OCI-LY1 (cell line): ENCODE results near the gene MYO9A.

ENCODE experiments used
- H2AFZ ChIP-seq: fragments of 200-600 bp; sonication (generic), shearing (Covaris generic); 2 replicates; pipeline ENCODE4 v1.6.0; 2014; ENCODE audit warnings: antibody characterized with exemption, mild to moderate bottlenecking, low read length
- H3F3A ChIP-seq: fragments of 200-600 bp; sonication (generic), shearing (Covaris generic); 2 replicates; pipeline ENCODE4 v1.6.0; 2014; ENCODE audit warnings: mild to moderate bottlenecking, antibody characterized with exemption, low read length, moderate library complexity; ENCODE audit not compliant: insufficient read depth
- H3K27ac ChIP-seq: fragments of 200-600 bp; sonication (generic); 2 replicates; pipeline ENCODE4 v1.5.1; 2014; ENCODE audit warnings: low read length, mixed run types, mild to moderate bottlenecking, low read depth; ENCODE audit not compliant: poor library complexity, severe bottlenecking
- H3K27me3 ChIP-seq: fragments of 200-600 bp; sonication (generic); 2 replicates; pipeline ENCODE4 v1.6.0; 2014; ENCODE audit warnings: antibody characterized with exemption, mild to moderate bottlenecking, low read length, moderate library complexity; ENCODE audit not compliant: insufficient read depth
- H3K36me3 ChIP-seq: fragments of 200-600 bp; sonication (generic); 2 replicates; pipeline ENCODE4 v1.6.1; 2014; ENCODE audit warnings: mild to moderate bottlenecking, antibody characterized with exemption, low read length, moderate library complexity, mixed read lengths; ENCODE audit not compliant: insufficient read depth
- H3K4me1 ChIP-seq: fragments of 200-600 bp; sonication (generic); 2 replicates; pipeline ENCODE4 v1.5.1; 2014; ENCODE audit warnings: mild to moderate bottlenecking, low read length, moderate library complexity; ENCODE audit not compliant: insufficient read depth, severe bottlenecking
- H3K4me2 ChIP-seq: fragments of 200-600 bp; sonication (generic), shearing (Covaris generic); 2 replicates; pipeline ENCODE4 v1.6.1; 2014; ENCODE audit warnings: low read length
- H3K4me3 ChIP-seq: fragments of 200-600 bp; sonication (generic); 2 replicates; pipeline ENCODE4 v1.5.1; 2014; ENCODE audit warnings: low read length, low read depth, mild to moderate bottlenecking, mixed read lengths; ENCODE audit not compliant: poor library complexity, severe bottlenecking
- H3K79me2 ChIP-seq: fragments of 200-600 bp; shearing (Covaris generic); 2 replicates; pipeline ENCODE4 v1.6.1; 2016; ENCODE audit warnings: mixed run types, low read length, mixed read lengths; ENCODE audit not compliant: insufficient read depth
- H3K9ac ChIP-seq: fragments of 200-600 bp; sonication (generic), shearing (Covaris generic); 2 replicates; pipeline ENCODE4 v1.6.1; 2014; ENCODE audit warnings: mild to moderate bottlenecking, low read length, mixed read lengths
- H3K9me2 ChIP-seq: fragments of 200-600 bp; sonication (generic), shearing (Covaris generic); 2 replicates; pipeline ENCODE4 v1.6.1; 2014; ENCODE audit warnings: low read depth, mild to moderate bottlenecking, low read length, mixed read lengths
- H3K9me3 ChIP-seq: fragments of 200-600 bp; shearing (Covaris generic); 2 replicates; pipeline ENCODE4 v1.6.1; 2014; ENCODE audit warnings: low read length, mixed read lengths
- H4K20me1 ChIP-seq: fragments of 200-600 bp; sonication (generic), shearing (Covaris generic); 2 replicates; pipeline ENCODE4 v1.6.0; 2016; ENCODE audit warnings: mild to moderate bottlenecking, low read length; ENCODE audit not compliant: insufficient read depth
- CTCF ChIP-seq: fragments of 200-600 bp; sonication (generic), shearing (Covaris generic); IDR thresholded peaks from 2 replicates; pipeline ENCODE4 v1.5.1; 2017; ENCODE audit warnings: mild to moderate bottlenecking, antibody characterized with exemption, low read length, moderate library complexity, mixed read lengths
- EZH2 ChIP-seq: fragments of 200-600 bp; sonication (generic), shearing (Covaris generic); IDR thresholded peaks from 2 replicates; pipeline ENCODE4 v1.8.0; 2017; ENCODE audit warnings: borderline replicate concordance, mixed run types, mild to moderate bottlenecking, antibody characterized with exemption, low read length, moderate library complexity, mixed read lengths

Gene MYO9A

GRCh38 chr15:72050700-72051099 lies 67.2 kb downstream of the MYO9A start:
- no peaks in the 10 kb centered on the region for H3K27me3 ChIP-seq
- H3K4me3 ChIP-seq = no peak overlapping the region
- H3K9me3 ChIP-seq = peaks cover 4% of the 10 kb centered on the region; the same call in 1 of the 2 replicates
- H3F3A ChIP-seq = no peaks in the 10 kb centered on the region
- H3K79me2 ChIP-seq = 0 out of 2 replicates have a peak, but pooled peaks cover 6% of the 10 kb centered on the region
- H3K36me3 ChIP-seq = peaks cover 31% of the 10 kb centered on the region
- no peak for TF ChIP-seq CTCF
- TF ChIP-seq EZH2 = no peak
- H3K4me2 ChIP-seq = no peak overlapping the region
- H3K4me1 ChIP-seq = peaks cover 12% of the 10 kb centered on the region
- H4K20me1 ChIP-seq = no peaks in the 10 kb centered on the region
- no peak overlapping the region for H3K9ac ChIP-seq
- no peak overlapping the region for H3K27ac ChIP-seq
- no peaks in the 10 kb centered on the region for H3K9me2 ChIP-seq
- H2AFZ ChIP-seq = no peak overlapping the region

- Histone ChIP-seq H3K4me2 (no peak overlapping the region), H3K27ac (no peak overlapping the region), H3K9ac (no peak overlapping the region), H3K36me3 (peaks cover 25% of the 10 kb centered on the region), H3K9me3 (peaks cover 4% of the 10 kb centered on the region; the same call in 1 of the 2 replicates), H3F3A (no peaks in the 10 kb centered on the region), H3K9me2 (no peaks in the 10 kb centered on the region), H3K27me3 (no peaks in the 10 kb centered on the region), H2AFZ (no peak overlapping the region), H3K79me2 (0 out of 2 replicates have a peak, but pooled peaks cover 5% of the 10 kb centered on the region), H3K4me3 (no peak overlapping the region), H3K4me1 (peaks cover 12% of the 10 kb centered on the region), H4K20me1 (no peaks in the 10 kb centered on the region)
- TF ChIP-seq CTCF (no peak), EZH2 (no peak)
Observed at GRCh38 chr15:72047020-72047419, 70.9 kb downstream of the MYO9A start.

- 0 out of 2 replicates have a peak, but pooled peaks cover 5% of the 10 kb centered on the region for H3K79me2 ChIP-seq
- no peak overlapping the region for H3K27ac ChIP-seq
- H3F3A ChIP-seq = no peaks in the 10 kb centered on the region
- no peaks in the 10 kb centered on the region for H4K20me1 ChIP-seq
- no peaks in the 10 kb centered on the region for H3K27me3 ChIP-seq
- H3K9me2 ChIP-seq = no peaks in the 10 kb centered on the region
- no peak overlapping the region for H3K4me2 ChIP-seq
- H3K9ac ChIP-seq = no peak overlapping the region
- H3K4me3 ChIP-seq = no peak overlapping the region
- H2AFZ ChIP-seq = no peak overlapping the region
- TF ChIP-seq EZH2 = no peak
- no peak for TF ChIP-seq CTCF
- H3K9me3 ChIP-seq = no peaks in the 10 kb centered on the region
- peaks cover 8% of the 10 kb centered on the region for H3K4me1 ChIP-seq
- H3K36me3 ChIP-seq = peaks cover 26% of the 10 kb centered on the region; the same call in 1 of the 2 replicates
Observed at GRCh38 chr15:72044956-72045355, 73.0 kb downstream of the MYO9A start.
